ENCODE results near the gene GCK.

The GCK gene

GRCh38 chr7:44184873-44185446 is 4.3 kb downstream of the GCK start:
- TF ChIP-seq SIN3A (IDR thresholded peaks at IDR 0.05; ENCODE audit: borderline replicate concordance, insufficient read depth, low read length) (no peak), TAF1 (IDR thresholded peaks at IDR 0.05; ENCODE audit: borderline replicate concordance, insufficient read depth, low read length) (no peak), FOXP2 (optimal IDR thresholded peaks at IDR 0.05; ENCODE audit: borderline replicate concordance, extremely low read depth, extremely low read length, insufficient read depth) (no peak), POLR2AphosphoS5 (IDR thresholded peaks at IDR 0.05; ENCODE audit: low read depth, low read length) (no peak)
- TF ChIP-seq, protein P1, sequence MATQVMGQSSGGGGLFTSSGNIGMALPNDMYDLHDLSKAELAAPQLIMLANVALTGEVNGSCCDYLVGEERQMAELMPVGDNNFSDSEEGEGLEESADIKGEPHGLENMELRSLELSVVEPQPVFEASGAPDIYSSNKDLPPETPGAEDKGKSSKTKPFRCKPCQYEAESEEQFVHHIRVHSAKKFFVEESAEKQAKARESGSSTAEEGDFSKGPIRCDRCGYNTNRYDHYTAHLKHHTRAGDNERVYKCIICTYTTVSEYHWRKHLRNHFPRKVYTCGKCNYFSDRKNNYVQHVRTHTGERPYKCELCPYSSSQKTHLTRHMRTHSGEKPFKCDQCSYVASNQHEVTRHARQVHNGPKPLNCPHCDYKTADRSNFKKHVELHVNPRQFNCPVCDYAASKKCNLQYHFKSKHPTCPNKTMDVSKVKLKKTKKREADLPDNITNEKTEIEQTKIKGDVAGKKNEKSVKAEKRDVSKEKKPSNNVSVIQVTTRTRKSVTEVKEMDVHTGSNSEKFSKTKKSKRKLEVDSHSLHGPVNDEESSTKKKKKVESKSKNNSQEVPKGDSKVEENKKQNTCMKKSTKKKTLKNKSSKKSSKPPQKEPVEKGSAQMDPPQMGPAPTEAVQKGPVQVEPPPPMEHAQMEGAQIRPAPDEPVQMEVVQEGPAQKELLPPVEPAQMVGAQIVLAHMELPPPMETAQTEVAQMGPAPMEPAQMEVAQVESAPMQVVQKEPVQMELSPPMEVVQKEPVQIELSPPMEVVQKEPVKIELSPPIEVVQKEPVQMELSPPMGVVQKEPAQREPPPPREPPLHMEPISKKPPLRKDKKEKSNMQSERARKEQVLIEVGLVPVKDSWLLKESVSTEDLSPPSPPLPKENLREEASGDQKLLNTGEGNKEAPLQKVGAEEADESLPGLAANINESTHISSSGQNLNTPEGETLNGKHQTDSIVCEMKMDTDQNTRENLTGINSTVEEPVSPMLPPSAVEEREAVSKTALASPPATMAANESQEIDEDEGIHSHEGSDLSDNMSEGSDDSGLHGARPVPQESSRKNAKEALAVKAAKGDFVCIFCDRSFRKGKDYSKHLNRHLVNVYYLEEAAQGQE (IDR thresholded peaks at IDR 0.05; ENCODE audit: insufficient read depth in 1 of 2, low read depth in 2 of 2, low read length in 2 of 2) = no peak

GRCh38 chr7:44184206-44184872 is 4.9 kb downstream of the GCK start:
- TF ChIP-seq FOXP2 (optimal IDR thresholded peaks at IDR 0.05; ENCODE audit: borderline replicate concordance, extremely low read depth, extremely low read length, insufficient read depth) (no peak), TAF1 (IDR thresholded peaks at IDR 0.05; ENCODE audit: borderline replicate concordance, insufficient read depth, low read length) (no peak), SIN3A (IDR thresholded peaks at IDR 0.05; ENCODE audit: borderline replicate concordance, insufficient read depth, low read length) (no peak), POLR2AphosphoS5 (IDR thresholded peaks at IDR 0.05; ENCODE audit: low read depth, low read length) (no peak)
- TF ChIP-seq, protein P1 (IDR thresholded peaks at IDR 0.05; ENCODE audit: insufficient read depth in 1 of 2, low read depth in 2 of 2, low read length in 2 of 2) = no peak

- TF ChIP-seq SIN3A (IDR thresholded peaks at IDR 0.05; ENCODE audit: borderline replicate concordance, insufficient read depth, low read length) (no peak), POLR2AphosphoS5 (IDR thresholded peaks at IDR 0.05; ENCODE audit: low read depth, low read length) (no peak)
- TF ChIP-seq, protein P1 (IDR thresholded peaks at IDR 0.05; ENCODE audit: insufficient read depth in 1 of 2, low read depth in 2 of 2, low read length in 2 of 2) = no peak
Measured at GRCh38 chr7:44183386-44183785, 5.9 kb downstream of the GCK start.

DNA sequence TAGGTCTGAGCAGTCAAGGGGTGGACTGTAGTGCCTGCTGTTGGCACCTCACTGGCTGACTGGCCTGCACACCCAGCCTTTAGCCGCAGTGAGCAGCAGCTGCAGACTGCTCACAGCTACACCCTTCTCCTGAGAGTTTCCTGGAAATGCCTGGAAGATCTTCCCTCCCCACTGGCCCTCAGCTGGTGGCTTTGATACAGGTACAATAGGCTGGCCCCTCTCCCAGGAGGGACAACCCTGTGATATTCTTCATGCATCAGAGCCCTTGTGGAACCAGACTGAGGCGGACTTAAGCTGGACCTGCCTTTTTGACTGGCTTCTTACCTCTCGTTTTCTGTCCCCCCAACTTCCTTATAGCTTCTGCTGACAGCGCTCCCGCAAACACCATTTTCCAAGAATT is 6.4 kb downstream of the GCK start:
- TF ChIP-seq TAF1 (IDR thresholded peaks at IDR 0.05; ENCODE audit: borderline replicate concordance, insufficient read depth, low read length) (no peak), POLR2AphosphoS5 (IDR thresholded peaks at IDR 0.05; ENCODE audit: low read depth, low read length) (no peak), SIN3A (IDR thresholded peaks at IDR 0.05; ENCODE audit: borderline replicate concordance, insufficient read depth, low read length) (no peak), FOXP2 (optimal IDR thresholded peaks at IDR 0.05; ENCODE audit: borderline replicate concordance, extremely low read depth, extremely low read length, insufficient read depth) (no peak)
- TF ChIP-seq, protein P1 (IDR thresholded peaks at IDR 0.05; ENCODE audit: insufficient read depth in 1 of 2, low read depth in 2 of 2, low read length in 2 of 2) = no peak
